Endothelial cell of umbilical vein (primary cell): ENCODE measurements around the gene LARP1B.
"Not testable (repeated sequence)": the region's sequence is repeated elsewhere in the genome, so short reads cannot be mapped to it uniquely, and the experiment has no call there.

Experiments
- CTCF ChIP-seq, 2 donors: IDR thresholded peaks; 1 replicate in 1 of 2; 2 replicates in 1 of 2; pipeline ENCODE4 v1.5.1; 2011; ENCODE audit warnings: low read length in 2 of 2, mild to moderate bottlenecking in 2 of 2, moderate library complexity in 2 of 2, control low read depth in 1 of 2, inconsistent platforms in 1 of 2, low read depth in 1 of 2; ENCODE audit not compliant: insufficient read depth in 1 of 2; ENCODE audit errors: extremely low read depth in 1 of 2
- EZH2 ChIP-seq: IDR thresholded peaks from 2 replicates; pipeline ENCODE4 v1.6.1; 2012; ENCODE audit warnings: borderline replicate concordance, low read depth, mild to moderate bottlenecking, moderate library complexity, low read length, inconsistent platforms; ENCODE audit not compliant: severe bottlenecking
- FOS ChIP-seq: IDR thresholded peaks from 2 replicates; pipeline ENCODE4 v1.6.1; 2011; ENCODE audit warnings: mild to moderate bottlenecking, low read length, moderate library complexity, borderline replicate concordance; ENCODE audit not compliant: insufficient read depth
- GATA2 ChIP-seq: IDR thresholded peaks from 2 replicates; pipeline ENCODE4 v1.7.0; 2011; ENCODE audit warnings: low read depth, mild to moderate bottlenecking, moderate library complexity, mixed read lengths, low read length; ENCODE audit not compliant: insufficient read length, insufficient read depth
- JUN ChIP-seq: IDR thresholded peaks from 2 replicates; pipeline ENCODE4 v1.6.1; 2011; ENCODE audit warnings: borderline replicate concordance, low read depth; ENCODE audit not compliant: insufficient read length, insufficient read depth
- MAX ChIP-seq: IDR thresholded peaks from 2 replicates; pipeline ENCODE4 v1.6.1; 2011; ENCODE audit not compliant: insufficient read depth, insufficient read length
- MYC ChIP-seq: IDR thresholded peaks from one replicate; pipeline ENCODE4 v1.6.1; 2011; ENCODE audit warnings: mild to moderate bottlenecking, low read depth, low read length
- POLR2A ChIP-seq: IDR thresholded peaks from 2 replicates; pipeline ENCODE4 v1.6.1; 2012; ENCODE audit warnings: low read depth, mild to moderate bottlenecking, control low read depth, low read length
- POLR2AphosphoS5 ChIP-seq: IDR thresholded peaks from 2 replicates; pipeline ENCODE4 v1.6.1; 2012; ENCODE audit warnings: low read depth, mild to moderate bottlenecking, control low read depth, low read length, moderate library complexity; ENCODE audit not compliant: insufficient read depth

GRCh38 chr4:128156472-128156871 lies 95.4 kb downstream of the LARP1B start:
- TF ChIP-seq CTCF (IDR thresholded peaks at IDR 0.05; ENCODE audit: extremely low read depth in 1 of 2, insufficient read depth in 1 of 2, low read depth in 1 of 2, low read length in 2 of 2); POLR2A; FOS; EZH2; JUN; MYC; MAX; GATA2; POLR2AphosphoS5: not testable (repeated sequence)
